Right renal pelvis (tissue), 4 donors: ENCODE measurements around the gene GNA12. TPM values are rescaled to one million over a fixed set of nuclear protein-coding genes. Genes with fewer than 3 reads are reported as not detected.
"Not testable (repeated sequence)": the region's sequence is repeated elsewhere in the genome, so short reads cannot be mapped to it uniquely, and the experiment has no call there.

Source experiments
- DNase-seq, 4 donors: peaks; one replicate each; pipeline ENCODE4 v3.0.0-alpha.2; 2013; ENCODE audit warnings: low read depth in 4 of 4, low spot score in 3 of 4, missing footprints in 1 of 4
- polyA plus RNA-seq, 4 donors: library from polyadenylated mRNA; unstranded; fragments of 120-200 nt; gene quantifications; one replicate each; pipeline ENCODE4 v1.2.1, GENCODE V29; 2013; ENCODE audit not compliant: insufficient read length in 4 of 4

Gene GNA12
- polyA plus RNA-seq, 4 donors: 40.3 to 44.2 (median 42.4) TPM

GRCh38 chr7:2758673-2759616 lies 85.2 kb downstream of the GNA12 start:
- DNase-seq: no peak

GRCh38 chr7:2757904-2758672 lies 86.0 kb downstream of the GNA12 start:
- DNase-seq: no peak

GRCh38 chr7:2757361-2757903 lies 86.7 kb downstream of the GNA12 start:
- no peak for DNase-seq

- DNase-seq: no peak
These were observed 88.6 kb downstream of the GNA12 start for GRCh38 chr7:2755531-2755930.

- no peak for DNase-seq
These were observed 89.2 kb downstream of the GNA12 start for GRCh38 chr7:2754912-2755311.

DNA sequence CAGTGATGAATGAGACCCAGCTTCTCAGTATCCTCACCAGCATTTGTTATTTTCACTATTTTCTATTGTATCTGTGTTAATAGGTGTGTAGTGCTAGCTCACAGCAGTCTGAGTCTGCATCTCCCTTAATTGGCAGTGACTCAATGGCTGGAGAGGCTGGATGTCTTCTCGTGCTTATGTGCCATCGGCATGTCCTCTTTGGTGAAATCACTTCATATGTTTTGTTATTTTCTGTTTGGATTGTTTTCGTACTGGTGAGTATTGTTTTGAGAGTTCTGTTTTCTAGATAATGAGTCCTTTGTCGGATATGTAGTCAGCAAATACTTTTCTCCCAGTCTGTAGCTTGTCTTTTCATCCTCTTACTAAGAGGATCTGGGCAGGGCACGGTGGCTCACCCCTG lies 90.0 kb downstream of the GNA12 start:
- DNase-seq: no peak

GRCh38 chr7:2753148-2753547 lies 91.0 kb downstream of the GNA12 start:
- no peak for DNase-seq

DNA sequence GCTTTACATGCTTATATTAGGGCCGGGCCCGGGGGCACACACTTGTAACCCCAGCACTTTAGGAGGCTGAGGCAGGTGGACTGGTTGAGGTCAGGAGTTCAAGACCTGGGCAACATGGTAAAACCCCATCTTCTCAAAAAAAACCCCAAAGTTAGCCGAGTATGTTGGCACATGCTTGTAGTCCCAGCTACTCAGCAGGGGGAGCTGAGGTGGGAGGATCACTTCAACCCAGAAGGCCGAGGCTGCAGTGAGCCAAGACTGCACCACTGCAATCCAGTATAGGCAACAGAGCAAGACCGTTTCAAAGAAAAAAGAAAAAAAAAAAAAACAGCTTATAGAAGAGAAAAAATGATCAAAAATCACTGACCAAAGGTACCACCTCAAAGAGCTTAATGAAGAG lies 93.0 kb downstream of the GNA12 start:
- no peak for DNase-seq

DNA sequence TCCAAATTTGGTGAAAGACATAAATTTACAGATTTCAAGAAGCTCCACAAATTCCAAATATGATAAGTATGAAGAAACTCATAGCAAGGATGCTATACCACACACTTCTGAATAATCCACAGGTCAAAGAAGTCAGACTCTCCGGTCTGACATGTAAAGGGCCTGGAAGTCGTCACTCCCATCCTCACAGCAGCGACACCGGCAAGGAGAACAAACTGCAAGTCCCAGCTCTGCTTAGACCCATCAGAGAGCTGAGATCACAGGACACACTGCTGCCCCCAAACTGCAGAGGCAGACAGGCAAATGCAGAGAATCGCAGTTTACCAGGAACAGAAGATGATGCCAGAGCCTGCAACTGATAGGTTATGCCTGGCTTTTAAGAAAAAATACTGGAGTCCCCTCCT lies 94.1 kb downstream of the GNA12 start:
- DNase-seq: no peak

- DNase-seq: not testable (repeated sequence)
These were observed 95.4 kb downstream of the GNA12 start for GRCh38 chr7:2748684-2749083.

DNA sequence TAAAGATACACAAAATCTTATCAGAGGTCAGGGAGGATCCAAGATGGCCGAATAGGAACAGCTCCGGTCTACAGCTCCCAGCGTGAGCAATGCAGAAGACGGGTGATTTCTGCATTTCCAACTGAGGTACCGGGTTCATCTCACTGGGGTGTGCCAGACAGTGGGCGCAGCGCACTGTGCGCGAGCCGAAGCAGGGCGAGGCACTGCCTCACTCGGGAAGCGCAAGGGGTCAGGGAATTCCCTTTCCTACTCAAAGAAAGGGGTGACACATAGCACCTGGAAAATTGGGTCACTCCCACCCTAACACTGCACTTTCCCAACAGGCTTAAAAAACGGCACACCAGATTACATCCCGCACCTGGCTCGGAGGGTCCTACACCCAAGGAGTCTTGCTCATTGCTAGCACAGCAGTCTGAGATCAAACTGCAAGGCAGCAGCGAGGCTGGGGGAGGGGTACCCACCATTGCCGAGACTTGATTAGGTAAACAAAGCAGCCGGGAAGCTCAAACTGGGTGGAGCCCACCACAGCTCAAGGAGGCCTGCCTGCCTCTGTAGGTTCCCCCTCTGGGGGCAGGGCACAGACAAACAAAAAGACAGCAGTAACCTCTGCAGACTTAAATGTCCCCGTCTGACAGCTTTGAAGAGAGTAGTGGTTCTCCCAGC lies 100.5 kb downstream of the GNA12 start:
- DNase-seq: not testable (repeated sequence)

GRCh38 chr7:2738766-2739549 lies 105.2 kb downstream of the GNA12 start:
- DNase-seq: no peak

DNA sequence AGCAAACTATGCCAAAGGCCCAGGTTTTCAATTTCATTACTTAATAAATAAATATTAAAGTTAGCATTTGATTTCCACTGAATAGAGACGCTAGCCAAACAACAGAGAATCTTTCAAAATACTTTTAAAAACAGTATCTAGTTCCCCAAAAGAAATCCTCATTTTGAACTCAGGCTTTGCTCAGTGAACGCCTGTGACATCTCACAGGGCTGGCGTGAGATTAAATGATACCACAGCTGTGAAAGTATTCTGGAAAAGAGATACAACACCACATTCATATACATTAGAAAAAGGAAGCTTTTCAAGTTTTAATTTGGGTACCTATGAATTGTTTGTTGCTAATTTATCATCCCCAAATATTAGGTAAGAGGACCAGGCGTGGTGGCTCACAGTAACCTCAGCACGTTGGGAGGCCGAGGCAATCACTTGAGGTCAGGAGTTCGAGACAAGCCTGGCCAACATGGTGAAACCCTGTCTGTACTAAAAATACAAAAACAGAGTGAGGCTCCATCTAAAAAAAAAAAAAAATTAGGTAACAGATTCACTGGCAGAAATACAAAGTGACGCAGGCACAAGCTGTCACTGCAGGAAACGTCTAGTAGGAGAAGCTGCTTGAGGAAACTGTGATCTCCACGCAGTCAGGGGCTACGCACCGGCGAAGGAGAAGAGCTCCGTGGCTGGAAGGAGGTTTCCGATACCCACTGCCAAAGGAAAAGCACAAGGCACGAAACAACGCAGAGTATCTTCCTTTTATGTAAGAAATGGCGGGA lies 106.2 kb downstream of the GNA12 start:
- DNase-seq: no peak

GRCh38 chr7:2737005-2737743 lies 106.9 kb downstream of the GNA12 start:
- not testable (repeated sequence) for DNase-seq

DNA sequence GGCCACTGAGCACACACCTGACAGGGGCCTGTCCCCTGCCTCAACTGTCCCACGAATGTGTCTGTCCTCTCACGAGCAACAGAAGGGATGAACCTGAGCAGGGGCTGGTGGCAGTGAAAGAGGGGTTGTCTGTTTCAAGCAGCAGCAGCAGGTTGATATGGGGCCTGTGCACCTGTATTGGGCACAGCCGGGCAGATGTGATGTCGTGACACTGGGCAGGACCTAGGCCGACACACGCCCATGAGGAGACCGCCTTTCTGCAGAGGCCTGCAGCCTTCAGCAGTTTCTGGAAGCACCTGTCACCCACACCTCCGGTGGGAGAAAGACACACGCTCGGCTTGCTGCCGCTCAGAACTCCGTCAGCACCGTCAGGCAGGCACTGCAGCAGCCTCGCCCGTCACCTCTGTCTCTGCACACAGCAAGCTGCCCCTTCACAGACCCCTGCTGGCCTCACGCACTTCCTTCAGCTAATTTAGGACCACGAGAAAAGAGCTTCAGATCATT lies 107.6 kb downstream of the GNA12 start:
- no peak for DNase-seq

DNA sequence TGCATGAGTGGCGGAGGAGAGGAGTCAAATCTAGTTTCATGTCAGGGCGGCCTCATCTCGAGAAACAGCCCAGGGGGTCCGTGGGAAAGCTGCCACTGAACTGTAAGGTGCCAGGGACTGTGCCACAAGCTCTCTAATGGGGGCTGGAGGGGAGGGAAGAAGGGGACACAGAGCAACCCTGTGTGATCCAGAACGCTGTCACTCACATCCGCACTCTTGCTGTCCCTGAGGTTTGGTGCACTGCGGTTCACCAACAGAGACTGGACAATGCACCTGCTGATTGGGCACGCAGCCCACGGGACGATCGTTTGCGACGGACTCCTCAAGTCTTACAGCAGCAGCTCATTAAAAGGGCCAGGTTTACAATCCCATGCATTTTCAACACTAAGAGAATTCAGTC lies 108.4 kb downstream of the GNA12 start:
- DNase-seq: no peak

DNA sequence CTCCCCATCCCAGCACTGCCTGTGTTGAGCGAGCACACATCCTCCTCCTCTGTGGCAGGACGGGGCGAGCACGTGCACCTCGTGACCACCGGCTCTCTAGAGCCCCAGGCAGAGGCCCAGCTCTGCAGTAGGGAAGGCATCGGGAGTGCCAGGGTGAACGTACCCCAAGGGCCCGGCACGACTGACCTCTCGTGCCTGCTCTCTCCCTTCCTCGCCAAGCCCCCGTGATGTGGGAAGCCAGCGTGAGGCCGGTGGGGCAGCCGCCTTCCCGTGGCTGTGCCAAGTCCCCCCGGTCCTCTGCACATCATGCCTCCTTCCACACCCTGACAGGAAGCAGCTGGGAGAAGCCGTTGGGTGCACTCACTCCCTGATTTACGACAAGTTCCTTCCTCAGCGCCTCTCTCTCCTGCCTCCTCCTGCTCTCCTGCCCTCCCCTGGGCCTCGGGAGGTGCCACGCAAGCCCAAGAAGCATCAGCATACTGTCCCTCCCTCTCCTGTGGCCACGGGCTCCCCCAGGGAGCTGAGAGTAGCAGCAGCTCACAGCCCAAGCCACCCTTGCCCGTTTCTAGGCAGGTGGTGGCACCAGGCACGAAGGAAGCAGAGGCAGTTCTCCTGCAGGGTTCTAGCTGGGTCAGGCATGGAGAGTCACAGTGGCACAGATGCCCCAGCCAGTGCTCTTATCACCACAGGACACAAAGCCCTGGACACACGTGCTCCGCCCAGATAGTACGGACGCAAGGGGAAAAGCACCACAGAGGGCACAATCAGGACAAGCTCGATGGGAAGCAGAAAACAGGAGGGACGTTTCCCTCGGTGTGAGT lies 109.1 kb downstream of the GNA12 start:
- no peak for DNase-seq
